KMS-11 (cell line): ENCODE results near the gene IFI35.

Experiments used
- H2AFZ ChIP-seq: fragments of 200-600 bp; sonication (generic); 2 replicates; pipeline ENCODE4 v1.6.1; 2016; ENCODE audit warnings: antibody characterized with exemption, mixed run types, low read depth
- H3K27ac ChIP-seq: fragments of 200-600 bp; sonication (generic); 2 replicates; pipeline ENCODE4 v1.6.1; 2016; ENCODE audit warnings: mild to moderate bottlenecking, mixed run types
- H3K27me3 ChIP-seq: fragments of 200-600 bp; sonication (generic); 2 replicates; pipeline ENCODE4 v1.6.1; 2017; ENCODE audit warnings: mild to moderate bottlenecking, low read depth, mixed run types, moderate library complexity; ENCODE audit not compliant: insufficient read depth
- H3K36me3 ChIP-seq: fragments of 200-600 bp; sonication (generic); 2 replicates; pipeline ENCODE4 v1.6.1; 2017; ENCODE audit warnings: mild to moderate bottlenecking, mixed run types; ENCODE audit not compliant: insufficient read depth
- H3K4me1 ChIP-seq: fragments of 200-600 bp; sonication (generic); 2 replicates; pipeline ENCODE4 v1.6.1; 2016; ENCODE audit warnings: mild to moderate bottlenecking, low read depth, mixed run types; ENCODE audit not compliant: poor library complexity, severe bottlenecking
- H3K4me2 ChIP-seq: fragments of 200-600 bp; sonication (generic); 2 replicates; pipeline ENCODE4 v1.7.0; 2016; ENCODE audit warnings: mild to moderate bottlenecking, mixed run types
- H3K4me3 ChIP-seq: fragments of 200-600 bp; sonication (generic); IDR thresholded peaks from 2 replicates; pipeline ENCODE4 v1.6.1; 2017; ENCODE audit warnings: low read depth, low read length, mixed read lengths; ENCODE audit not compliant: insufficient read depth
- H3K79me2 ChIP-seq: fragments of 200-600 bp; sonication (generic); 2 replicates; pipeline ENCODE4 v1.6.1; 2016; ENCODE audit warnings: low read depth, mixed run types; ENCODE audit not compliant: insufficient read depth
- H3K9ac ChIP-seq: fragments of 200-600 bp; sonication (generic); 2 replicates; pipeline ENCODE4 v1.6.1; 2016; ENCODE audit warnings: mild to moderate bottlenecking, mixed run types
- H4K20me1 ChIP-seq: fragments of 200-600 bp; sonication (generic); 2 replicates; pipeline ENCODE4 v1.6.1; 2016; ENCODE audit warnings: mild to moderate bottlenecking, mixed run types; ENCODE audit not compliant: insufficient read depth
- TF ChIP-seq, protein P1 (sequence below): fragments of 200-600 bp; sonication (generic); conservative IDR thresholded peaks from 2 replicates; pipeline ENCODE4 v1.6.1; 2017; ENCODE audit warnings: low read depth, mild to moderate bottlenecking, antibody characterized with exemption, low read length, moderate library complexity, mixed read lengths

The IFI35 gene

DNA sequence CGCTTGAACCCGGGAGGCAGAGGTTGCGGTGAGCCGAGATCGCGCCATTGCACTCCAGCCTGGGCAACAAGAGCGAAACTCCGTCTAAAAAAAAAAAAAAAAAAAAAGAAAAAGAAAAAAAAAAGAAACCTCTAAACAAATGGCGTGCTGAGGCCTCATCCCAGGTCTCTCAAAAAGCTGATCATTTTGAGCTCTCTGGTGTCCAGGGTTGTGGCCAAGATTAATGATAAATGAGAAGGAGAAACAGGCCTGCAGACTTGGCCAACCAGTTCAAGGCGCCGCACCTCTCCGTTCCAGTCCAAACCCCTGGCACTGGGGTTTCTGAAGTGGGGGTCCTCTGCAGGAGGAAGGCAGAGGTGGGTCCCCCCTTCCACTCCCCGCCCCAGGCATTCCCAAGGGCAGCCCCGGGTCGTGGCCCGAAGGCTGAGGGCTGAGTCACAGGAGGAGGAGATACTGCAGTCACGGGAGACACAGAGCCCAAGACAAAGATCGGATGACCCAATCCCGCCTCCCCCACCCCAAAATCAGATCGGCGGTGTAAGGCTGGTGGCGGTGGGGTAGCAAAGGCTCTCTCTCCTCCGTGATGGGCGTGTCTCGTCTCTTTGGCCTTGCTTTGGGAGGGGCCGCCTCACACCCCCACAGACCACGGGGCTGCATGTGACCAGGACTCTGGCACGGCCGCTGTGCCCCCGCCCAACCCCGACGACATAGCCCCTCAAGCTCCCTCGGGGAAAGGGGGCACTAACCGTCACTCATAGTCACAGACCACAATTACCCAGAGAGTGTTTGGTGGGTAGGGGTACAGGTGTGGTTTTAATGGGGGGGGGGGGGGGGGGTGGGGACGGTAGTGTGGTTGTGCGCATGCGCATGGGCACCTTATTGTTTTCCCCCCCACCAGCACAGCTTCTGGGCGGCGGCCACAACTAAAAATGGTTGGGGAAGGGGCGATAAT is 14.5 kb downstream of the IFI35 start:
- no peaks in the 10 kb centered on the region for H3K27me3 ChIP-seq
- peaks cover 18% of the 10 kb centered on the region for H3K4me1 ChIP-seq
- H3K27ac ChIP-seq = no peak overlapping the region
- no peaks in the 10 kb centered on the region for H3K79me2 ChIP-seq
- no peaks in the 10 kb centered on the region for H3K36me3 ChIP-seq
- H3K4me2 ChIP-seq = peak overlapping the region; percentile 67; the same call in 1 of the 2 replicates
- no peak overlapping the region for H3K9ac ChIP-seq
- H2AFZ ChIP-seq = no peak overlapping the region
- no peaks in the 10 kb centered on the region for H4K20me1 ChIP-seq
- H3K4me3 ChIP-seq = no peak overlapping the region
- TF ChIP-seq, protein P1, sequence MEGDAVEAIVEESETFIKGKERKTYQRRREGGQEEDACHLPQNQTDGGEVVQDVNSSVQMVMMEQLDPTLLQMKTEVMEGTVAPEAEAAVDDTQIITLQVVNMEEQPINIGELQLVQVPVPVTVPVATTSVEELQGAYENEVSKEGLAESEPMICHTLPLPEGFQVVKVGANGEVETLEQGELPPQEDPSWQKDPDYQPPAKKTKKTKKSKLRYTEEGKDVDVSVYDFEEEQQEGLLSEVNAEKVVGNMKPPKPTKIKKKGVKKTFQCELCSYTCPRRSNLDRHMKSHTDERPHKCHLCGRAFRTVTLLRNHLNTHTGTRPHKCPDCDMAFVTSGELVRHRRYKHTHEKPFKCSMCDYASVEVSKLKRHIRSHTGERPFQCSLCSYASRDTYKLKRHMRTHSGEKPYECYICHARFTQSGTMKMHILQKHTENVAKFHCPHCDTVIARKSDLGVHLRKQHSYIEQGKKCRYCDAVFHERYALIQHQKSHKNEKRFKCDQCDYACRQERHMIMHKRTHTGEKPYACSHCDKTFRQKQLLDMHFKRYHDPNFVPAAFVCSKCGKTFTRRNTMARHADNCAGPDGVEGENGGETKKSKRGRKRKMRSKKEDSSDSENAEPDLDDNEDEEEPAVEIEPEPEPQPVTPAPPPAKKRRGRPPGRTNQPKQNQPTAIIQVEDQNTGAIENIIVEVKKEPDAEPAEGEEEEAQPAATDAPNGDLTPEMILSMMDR = no peak

DNA sequence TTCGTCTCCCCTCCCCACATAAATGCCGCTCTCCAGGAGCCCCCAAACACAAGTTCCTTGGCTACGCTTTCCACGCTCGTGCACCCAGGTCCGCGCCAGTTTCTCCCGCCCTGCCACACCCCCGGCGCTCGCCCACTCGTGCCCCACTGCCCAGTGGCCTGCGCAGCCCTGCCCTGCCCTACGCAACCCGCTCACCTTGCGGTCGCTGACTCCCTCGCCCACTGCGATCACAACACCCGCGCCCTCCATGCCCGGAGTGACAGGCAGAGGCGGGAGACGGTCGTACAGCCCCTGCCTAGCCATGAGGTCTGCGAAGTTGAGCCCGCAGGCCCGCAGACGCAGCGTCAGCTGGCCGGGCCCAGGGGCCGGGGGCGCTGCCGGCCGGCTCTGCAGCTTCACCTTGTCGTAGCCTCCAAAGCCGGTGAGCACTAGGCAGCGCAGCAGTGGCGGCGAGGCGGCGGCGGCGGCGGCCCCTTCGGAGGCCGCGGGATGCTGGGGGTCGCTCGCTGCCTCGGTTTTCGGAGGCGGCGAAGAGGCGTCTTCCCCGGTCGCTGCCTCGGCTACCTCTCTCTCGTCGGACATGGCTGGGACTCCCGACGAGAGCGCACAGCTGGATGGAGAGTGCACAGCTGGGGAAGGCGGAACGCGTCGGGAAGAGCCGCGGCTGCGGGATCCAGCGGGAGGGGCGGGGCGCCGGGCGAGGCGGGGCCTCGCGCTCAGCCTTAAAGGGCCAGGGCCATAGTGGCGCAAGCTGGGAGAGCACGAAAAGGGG is 15.3 kb downstream of the IFI35 start, which contains the start of gene VAT1:
Gene VAT1 (minus strand): TSS at position 645 of the 772 bp plus-strand sequence. CDS start 63 bp downstream, at position 582.
- H3K4me2 ChIP-seq = peak within 1 kb of the TSS; percentile 67
- no peak within 1 kb of the TSS for H3K27ac ChIP-seq
- no peak within 1 kb of the TSS for H3K4me3 ChIP-seq
- H4K20me1 ChIP-seq = no peaks in the 10 kb centered on the region
- H3K4me1 ChIP-seq = peaks cover 18% of the 10 kb centered on the region
- no peaks in the 10 kb centered on the region for H3K27me3 ChIP-seq
- H3K36me3 ChIP-seq = no peaks in the 10 kb centered on the region
- peak within 1 kb of the TSS; percentile 32; the same call in 1 of the 2 replicates for H3K9ac ChIP-seq
- TF ChIP-seq, protein P1 = no peak
- no peaks in the 10 kb centered on the region for H3K79me2 ChIP-seq
- peak within 1 kb of the TSS; percentile 93 for H2AFZ ChIP-seq

DNA sequence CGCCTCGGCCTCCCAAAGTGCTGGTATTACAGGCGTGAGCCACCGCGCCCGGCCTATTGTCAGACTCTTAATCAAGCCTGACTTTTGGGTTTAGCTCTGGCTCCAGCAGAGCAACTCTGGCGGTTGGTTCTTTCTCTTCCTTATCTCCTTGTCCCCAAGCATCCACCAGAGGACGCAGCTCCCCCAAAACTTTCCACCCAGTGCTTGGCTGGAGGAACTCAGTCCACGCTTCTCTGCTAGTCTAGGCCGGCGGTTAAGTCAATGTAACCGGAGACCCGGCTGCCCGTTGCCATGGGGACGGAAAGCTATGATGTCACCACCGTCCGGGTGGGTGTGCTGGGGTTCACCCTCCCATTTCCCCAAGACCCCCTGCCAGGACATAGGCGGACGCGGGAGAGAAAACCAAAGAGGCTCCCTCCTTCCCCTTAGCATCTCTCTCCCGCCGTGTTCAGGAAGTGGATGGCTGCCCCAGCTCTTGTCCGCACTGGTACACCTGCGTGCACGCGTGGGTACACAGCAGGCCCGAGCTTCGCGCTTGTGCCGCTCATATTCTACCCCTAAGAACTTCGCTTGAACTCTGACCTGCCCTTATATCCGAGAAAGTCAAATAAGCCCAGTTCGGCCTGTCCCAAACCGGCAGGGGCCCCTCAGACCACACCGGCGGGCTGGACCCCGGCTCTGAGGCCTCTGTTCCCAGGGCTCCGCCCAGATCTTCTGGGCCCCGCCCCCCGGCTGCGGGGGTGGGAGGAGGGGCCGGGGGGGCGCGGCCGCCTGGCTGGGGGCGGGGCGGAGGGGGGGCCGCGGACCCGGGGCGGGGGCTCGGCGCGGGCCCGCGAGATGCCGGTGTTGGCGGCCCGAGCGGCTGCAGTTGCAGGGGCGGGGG is 18.1 kb downstream of the IFI35 start, which contains the start of gene RND2:
Gene RND2 (plus strand): TSS at position 825 of the 883 bp plus-strand sequence. CDS start 117 bp downstream, outside the sequence.
- Histone ChIP-seq H4K20me1 (no peaks in the 10 kb centered on the region), H3K4me1 (peaks cover 7% of the 10 kb centered on the region), H3K4me3 (no peak within 1 kb of the TSS), H3K4me2 (peak within 1 kb of the TSS; percentile 96), H3K9ac (peak within 1 kb of the TSS; percentile 89), H3K79me2 (no peaks in the 10 kb centered on the region), H2AFZ (peak within 1 kb of the TSS; percentile 92), H3K27ac (peak within 1 kb of the TSS; percentile 87), H3K36me3 (no peaks in the 10 kb centered on the region), H3K27me3 (no peaks in the 10 kb centered on the region)
- TF ChIP-seq, protein P1 = peak; percentile 65

DNA sequence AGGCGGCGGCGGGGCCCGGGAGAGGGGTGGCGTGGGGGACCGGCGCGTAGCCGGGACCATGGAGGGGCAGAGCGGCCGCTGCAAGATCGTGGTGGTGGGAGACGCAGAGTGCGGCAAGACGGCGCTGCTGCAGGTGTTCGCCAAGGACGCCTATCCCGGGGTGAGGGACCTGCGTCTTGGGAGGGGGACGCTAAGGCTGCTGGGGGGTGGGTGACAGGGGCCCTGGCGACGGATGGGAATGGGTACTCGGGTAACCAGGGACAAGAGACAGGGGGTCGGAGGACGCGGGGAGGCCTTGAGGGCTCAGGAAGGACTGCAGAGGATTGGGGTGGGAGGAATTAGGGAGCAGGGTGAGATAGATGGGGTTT is 18.7 kb downstream of the IFI35 start:
- Histone ChIP-seq H3K79me2 (no peaks in the 10 kb centered on the region), H3K4me2 (peak overlapping the region; percentile 33; the same call in 1 of the 2 replicates), H3K36me3 (no peaks in the 10 kb centered on the region), H2AFZ (peak overlapping the region; percentile 59; the same call in 1 of the 2 replicates), H3K4me1 (peaks cover 7% of the 10 kb centered on the region), H3K4me3 (no peak overlapping the region), H3K27ac (no peak overlapping the region), H3K9ac (no peak overlapping the region), H4K20me1 (no peaks in the 10 kb centered on the region), H3K27me3 (no peaks in the 10 kb centered on the region)
- TF ChIP-seq, protein P1 = no peak
